Stimulated activated CD4-positive, alpha-beta T cell treated with anti-CD3 and anti-CD28 coated beads, Interleukin-1b, Interleukin-23, amount 100 ng/mL, for 1 hour (primary cell): ENCODE data around the gene RTN4IP1.
A peak's percentile ranks its signal among the peaks of the same experiment; 100 is the strongest.

ENCODE experiments used
- DNase-seq, 2 donors: peaks; one replicate each; pipeline ENCODE4 v3.0.0-alpha.2; 2020; ENCODE audit warnings: low read depth in 2 of 2

Gene RTN4IP1, protein sequence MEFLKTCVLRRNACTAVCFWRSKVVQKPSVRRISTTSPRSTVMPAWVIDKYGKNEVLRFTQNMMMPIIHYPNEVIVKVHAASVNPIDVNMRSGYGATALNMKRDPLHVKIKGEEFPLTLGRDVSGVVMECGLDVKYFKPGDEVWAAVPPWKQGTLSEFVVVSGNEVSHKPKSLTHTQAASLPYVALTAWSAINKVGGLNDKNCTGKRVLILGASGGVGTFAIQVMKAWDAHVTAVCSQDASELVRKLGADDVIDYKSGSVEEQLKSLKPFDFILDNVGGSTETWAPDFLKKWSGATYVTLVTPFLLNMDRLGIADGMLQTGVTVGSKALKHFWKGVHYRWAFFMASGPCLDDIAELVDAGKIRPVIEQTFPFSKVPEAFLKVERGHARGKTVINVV

DNA sequence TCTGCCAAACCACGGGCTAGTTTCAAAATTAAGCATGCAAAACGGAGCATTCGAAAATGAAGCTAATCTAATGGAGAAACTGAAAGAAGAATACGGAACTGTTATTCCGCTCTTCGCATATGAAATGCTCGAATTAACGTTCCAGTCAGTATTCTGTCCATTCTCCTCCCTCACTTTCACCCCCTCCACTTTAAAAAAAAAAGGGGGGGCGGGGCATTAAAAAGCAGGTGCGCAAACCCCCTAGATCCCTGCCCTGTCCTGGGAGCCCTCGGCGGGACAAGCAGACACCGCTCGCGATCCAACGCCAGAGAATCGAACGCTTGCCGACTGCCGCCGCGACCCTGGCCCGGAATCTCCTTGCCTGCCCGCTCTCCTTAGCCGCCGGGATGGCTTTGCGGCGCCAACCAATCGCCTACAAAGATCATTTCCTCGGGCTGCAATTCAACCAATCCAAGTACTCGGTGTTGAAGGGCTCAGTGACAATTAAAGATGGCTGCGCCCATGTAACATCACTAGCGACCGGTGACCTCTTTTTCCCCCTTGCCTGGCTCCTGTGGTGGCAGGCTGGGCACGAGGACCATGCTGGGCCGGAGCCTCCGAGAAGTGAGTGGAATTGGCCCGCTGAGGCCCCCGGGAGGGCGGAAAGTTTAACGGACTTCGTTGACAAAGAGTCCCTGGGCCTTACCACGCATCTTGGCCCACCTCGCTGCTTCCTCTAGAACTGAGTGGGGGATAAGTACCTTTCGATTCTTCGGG is at the start of gene RTN4IP1, which contains the start of gene QRSL1:
TSS of gene RTN4IP1 (minus strand) at position 396 of the 756 bp plus-strand sequence. CDS start 477 bp downstream, outside the sequence.
TSS of gene QRSL1 (plus strand) at position 476 of the 756 bp plus-strand sequence. CDS start at position 580, 104 bp downstream.
- DNase-seq = peak; percentile 52 to 55

DNA sequence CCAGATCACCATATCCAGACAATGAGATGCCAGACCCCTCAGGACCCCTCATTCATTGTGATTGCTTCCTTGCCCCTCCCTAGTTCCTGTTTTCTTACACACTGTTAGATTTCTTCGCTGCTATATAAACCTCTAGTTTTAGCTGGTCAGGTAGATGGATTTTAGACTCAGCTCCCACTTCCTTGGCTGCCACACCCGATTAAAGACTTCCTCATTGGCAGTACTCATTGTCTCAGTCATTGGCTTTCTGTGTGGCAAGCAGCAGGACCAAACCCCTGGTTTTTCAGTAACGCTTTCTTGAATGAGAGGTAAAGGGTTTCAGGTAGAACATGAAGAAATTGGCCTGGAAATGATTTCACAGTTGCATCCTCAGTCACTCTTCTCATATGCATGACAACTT is 48.0 kb upstream of the RTN4IP1 start:
- no peak for DNase-seq

DNA sequence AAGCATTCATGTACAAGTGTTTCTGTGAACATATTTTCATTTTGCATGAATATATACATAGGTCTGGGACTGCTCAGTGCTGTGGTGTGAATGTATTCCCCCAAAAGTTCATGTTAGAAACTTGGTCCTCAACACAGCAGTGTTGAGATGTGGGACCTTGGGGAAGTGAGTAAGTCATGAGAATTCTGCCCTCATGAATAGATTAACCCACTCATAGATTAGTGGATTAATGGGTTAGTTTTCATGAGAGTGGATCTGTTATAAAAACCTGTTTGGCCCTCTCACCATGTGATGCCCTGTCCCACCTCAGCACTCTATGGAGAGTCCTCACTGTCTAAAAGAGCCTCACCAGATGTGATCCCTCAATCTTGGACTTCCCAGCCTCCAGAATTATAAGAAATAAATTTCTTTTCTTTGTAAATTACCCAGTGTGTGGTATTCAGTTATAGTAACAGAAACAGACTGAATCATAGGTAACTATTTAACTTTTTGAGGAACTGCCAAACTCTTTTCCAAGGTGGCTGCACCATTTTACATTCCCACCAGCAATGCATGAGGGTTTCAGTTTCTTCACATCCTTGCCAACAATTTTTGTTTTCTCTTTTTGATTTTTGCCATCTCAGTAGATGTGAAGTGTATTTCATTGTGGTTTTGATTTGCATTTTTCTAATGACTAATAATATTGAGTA is 45.4 kb upstream of the RTN4IP1 start:
- DNase-seq = no peak

DNA sequence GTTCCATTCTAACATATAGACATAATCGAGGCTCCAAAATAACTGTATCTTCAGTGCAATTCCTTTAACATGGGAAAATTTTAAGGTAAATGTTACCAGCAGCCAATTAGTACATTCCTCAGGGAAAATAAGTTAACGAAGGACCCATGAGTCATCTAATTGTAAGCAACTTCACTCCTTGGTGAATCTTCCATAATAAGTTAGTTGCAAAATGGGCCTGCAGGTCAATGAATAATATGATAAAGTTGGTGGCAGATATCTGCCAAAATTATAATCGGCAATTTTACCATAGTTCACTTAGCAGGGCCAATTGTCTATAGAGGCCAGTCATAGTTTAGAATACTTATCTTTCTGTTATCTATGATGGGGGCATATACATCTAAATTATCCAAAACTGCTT is 42.4 kb upstream of the RTN4IP1 start:
- DNase-seq = no peak

DNA sequence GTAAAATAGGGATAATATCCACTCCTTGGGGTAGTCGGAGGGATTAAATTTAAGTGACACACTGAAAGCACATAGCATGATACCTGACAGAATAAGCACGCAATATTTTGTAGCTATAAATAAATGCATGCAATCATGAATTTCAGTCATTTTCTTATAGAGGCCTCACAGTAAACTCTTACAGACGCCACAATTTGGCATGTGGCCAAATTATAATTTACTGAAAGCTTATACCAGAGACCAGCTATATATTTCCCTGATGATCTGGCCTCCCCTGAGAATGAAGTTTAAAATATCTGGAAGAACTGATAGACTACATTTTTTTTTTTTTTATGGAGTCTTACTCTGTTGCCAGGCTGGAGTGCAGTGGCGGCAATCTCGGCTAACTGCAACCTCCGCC is 40.9 kb upstream of the RTN4IP1 start:
- no peak for DNase-seq

DNA sequence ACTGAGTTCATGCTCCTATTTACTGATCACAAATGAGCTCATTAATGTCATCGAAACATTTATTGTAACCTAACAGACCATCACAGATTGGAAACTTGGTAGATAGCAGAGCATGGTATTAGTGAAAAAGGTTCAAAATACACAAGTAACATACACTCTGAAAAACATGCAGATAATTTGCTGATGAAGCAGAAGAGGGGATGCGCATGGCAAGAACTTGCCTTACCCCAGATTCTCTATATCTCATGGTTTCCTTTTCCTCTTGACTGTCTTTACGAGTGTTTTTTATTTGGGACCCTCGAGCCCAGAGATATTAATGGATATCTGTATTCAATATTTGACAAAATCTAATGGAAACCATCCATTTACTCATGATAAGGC is 37.7 kb upstream of the RTN4IP1 start:
- DNase-seq = no peak

DNA sequence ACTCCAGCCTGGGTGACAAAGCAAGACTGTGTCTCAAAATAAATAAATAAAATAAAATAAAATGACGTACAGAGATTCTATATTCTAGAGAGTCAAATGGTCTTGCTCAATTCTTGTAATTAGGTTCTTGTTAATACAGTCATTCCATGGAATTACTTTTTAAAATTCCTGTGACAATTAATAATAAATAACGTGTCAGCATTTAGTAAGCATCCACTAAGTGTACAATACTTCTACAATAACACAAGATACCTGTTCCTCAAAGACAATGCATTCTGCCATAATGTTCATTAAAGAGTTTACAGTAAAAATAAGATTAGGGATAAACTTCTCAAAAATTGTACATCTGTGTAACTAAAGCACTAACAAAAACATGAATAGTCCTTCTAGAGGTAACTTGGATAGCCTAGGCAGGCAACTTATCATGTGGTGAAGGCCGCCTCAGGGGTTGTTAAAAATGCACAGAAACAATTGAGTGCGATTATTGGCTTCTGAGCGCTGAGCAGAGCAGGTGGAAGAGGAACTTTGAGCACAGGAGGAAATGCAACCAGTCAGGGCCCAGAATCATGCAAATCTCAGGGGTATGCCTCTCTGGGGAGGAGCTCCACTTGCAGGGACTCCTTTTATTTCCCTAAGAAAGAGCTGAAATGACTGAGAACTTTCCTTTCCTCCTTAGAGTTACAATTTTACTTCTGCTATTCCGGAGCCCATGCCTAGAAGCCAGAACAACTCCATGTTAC is 37.2 kb upstream of the RTN4IP1 start:
- DNase-seq = no peak

DNA sequence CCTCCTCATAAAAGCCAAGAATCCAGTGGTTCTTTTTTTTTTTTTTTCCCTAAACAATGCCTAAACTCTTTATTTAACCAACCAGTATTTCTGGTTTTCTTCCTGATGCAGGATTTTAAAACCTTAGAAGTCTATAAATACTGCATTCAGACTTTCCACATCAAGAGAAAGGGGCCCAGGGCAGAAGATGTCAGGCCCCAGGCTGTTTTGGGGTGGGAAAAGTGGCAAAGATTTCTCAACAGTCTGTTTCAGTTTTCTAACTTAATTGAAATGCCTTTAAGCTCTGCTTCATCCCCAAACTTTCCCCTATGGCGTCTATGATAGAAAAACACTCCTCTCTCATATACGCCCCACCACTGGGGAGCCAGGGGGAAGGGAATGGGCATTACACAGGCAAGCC is 33.2 kb upstream of the RTN4IP1 start:
- DNase-seq = no peak

DNA sequence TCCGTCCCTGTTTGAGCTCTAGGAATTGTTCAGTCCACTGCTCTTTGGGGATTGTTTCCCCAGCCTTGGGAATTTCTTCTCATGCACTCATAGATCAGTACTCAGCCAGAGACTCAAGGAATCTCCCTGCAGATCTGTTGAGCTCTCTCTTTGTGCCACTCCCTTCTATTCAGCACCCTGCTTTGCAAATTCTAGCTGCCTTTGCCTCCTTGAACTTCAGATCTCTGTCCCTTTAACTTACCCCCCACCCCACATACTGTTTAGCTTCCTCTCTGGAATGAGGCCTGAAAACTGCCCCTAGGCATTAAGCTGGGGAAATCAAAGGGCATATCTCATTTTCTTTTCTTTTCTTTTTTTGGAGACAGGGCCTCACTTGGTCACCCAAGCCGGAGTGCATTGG is 30.6 kb upstream of the RTN4IP1 start:
- DNase-seq = no peak

DNA sequence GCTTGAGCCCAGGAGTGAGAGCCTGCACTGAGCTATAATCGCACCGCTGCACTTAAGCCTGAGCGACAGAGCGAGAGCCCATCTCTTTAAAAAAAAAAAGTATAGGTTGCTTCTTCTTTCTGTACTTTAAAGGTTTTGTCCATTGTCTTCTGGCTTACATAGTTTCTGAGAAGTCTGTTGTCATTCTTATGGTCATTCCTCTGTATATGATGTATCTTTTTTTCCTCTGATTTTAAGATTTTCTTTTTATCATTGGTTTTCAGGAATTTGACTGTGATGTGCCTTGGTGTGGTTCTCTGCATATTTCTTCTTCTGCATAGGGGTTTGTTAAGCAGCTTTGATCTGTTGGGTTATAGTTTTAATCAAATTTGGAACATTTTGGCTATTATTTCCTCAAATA is 29.2 kb upstream of the RTN4IP1 start:
- DNase-seq = no peak

DNA sequence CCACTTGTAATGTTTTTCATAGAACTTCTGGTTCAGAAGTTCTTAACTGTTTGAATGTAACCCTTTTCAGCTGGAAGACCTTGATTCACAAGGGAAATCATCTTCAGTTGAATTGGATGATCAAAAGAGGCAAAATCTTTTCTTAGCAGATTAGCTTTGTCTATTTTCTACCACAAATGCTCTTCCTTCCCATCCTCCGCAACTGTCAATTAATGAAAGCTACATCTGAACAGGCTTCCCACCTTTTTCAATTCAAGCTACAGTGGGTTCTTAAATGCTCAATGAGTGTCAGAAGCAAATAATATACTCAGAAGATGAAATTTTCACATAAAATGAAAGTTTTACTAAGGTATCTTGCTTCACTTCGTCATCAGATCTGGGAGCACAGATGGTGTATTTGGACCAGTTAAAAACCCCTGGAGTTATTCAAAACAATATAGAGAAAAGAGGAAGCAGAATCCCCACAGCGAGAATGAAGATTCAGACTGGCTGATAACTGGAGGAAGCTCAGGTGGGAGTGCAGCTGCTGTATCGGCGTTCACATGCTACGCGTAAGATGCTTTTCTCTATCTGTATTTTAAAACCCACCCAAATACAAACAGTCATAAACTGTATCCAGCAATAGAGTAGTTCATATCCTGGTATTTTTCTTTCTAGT is 19.5 kb upstream of the RTN4IP1 start:
- no peak for DNase-seq

DNA sequence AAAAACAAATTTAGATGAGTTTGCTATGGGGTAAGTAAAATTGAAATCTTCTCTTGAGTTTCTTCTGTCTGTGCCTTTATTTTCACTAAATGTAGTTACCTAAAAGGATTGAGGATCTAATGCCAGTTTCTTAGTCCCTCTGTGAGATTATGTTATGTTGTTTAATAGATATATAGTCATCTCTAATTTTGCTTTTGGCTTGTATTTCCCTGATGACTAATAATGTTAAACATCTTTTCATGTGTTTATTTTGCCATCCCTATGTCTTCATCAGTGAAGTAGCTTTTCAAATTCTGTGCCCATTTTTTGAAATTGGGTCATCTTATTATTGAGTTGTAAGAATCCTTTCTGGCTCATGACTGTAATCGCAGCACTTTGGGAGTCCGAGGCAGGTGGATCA is 13.8 kb upstream of the RTN4IP1 start:
- DNase-seq = no peak

DNA sequence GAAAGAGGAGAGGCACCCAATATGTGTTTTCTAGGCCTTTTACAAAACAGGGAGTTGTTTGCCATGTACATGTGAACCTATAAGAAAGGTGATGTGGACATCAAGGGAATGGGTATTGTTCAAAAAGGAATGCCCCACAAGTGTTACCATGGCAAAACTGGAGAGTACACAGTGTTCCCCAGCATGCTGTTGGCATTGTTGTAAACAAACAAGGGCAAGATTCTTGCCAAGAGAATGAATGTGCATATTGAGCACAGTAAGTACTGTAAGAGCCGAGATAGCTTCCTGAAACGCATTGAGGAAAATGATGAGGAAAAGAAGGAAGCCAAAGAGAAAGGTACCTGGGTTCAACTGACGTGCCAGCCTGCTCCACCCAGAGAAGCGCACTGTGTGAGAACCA is 13.2 kb upstream of the RTN4IP1 start:
- DNase-seq = no peak

DNA sequence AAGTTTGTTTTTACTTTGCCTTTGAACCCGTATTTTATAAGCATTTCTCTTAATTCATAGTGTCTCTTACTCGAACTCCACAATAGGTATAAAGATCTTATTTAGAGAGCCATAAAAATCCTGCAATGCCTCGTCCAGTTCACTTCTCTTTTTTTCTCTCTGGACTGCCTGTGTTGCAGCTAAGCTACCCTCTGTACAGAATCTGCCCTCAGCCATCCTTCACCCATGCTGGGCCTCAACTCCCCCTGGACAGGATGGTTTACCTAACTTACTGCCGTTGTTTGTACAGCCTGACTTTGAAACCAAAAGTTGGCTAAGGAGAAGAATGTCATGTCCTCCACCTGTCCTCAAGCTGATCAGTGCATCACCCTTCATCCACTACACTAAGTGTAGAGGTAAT is 10.5 kb upstream of the RTN4IP1 start:
- no peak for DNase-seq

DNA sequence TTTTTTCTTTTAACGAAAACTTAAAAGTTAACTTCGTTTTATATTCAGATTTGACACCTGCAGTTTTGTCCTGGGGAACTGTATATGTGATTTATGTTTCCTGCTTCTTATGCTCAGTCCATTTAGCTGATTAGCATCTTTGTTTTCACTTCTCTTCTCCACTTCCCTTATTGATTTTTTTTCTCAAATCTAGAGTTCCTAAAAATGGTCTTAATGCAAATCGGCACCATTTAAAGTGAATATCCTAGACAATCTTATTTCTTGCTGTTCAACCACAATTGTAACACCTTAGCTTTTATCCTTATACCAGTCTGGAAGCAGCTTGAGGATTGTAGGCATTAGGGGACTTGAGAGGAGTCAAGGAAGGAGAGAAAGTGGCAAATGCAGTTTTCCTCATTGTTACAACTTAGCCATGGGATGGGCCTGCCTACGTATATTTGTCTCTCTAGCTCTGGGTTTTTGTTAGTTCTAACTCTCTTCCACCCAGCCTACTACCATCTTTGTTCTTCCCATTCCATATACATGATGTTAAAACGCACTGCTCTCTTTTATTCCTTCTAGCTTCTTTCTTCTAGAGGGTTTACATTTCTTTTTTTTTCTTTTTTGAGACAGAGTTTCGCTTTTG is 8.5 kb upstream of the RTN4IP1 start:
- DNase-seq = no peak

DNA sequence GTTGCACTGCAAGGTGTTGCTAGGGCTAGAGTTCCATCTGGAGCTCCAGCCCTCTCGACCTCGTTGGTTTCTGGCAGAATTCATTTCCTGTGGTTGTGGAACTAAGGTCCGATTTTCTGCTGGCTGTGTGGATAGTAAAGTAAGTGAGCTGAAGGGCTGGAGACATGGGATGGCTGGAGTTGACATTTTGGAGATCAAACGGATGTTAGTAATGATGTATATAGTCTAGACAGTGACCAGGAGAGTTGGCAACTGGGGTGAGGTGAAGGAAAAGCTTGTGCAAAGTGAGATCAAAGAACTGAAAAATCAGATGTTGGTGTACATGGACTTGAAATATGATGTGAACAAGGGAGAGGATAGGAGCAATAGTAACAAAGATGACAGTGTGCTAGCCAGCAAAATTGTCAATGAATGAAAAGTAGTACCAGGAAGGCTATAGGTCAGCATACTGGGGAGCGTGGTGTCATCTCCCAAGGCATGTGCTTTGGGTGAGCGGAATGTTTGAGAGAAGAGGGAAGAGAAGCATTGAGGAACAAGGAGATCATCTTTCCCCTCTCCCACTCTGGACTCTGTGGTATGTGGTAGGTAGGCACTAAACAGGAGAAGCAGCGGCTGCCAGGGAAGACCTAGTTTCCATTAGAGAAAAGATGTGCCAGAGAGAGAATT is 7.9 kb upstream of the RTN4IP1 start:
- DNase-seq = no peak

DNA sequence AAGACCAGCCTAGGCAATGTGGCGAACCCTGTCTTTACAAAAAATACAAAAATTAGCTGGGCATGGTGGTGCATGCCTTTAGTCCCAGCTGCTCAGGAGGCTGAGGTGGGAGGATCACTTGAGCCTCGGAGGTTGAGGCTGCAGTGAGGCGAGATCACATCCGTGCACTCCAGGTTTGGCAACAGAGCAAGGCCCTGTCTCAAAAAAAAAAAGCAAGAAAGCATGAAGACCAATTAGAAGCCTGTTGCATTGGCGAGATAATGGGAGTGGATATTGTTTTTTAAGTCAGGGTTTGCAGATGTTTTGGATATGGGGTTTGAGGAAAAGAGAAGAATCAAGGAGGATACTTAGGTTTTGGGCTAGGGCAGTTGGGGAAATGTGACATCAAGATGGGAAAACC is 5.3 kb upstream of the RTN4IP1 start:
- no peak for DNase-seq

DNA sequence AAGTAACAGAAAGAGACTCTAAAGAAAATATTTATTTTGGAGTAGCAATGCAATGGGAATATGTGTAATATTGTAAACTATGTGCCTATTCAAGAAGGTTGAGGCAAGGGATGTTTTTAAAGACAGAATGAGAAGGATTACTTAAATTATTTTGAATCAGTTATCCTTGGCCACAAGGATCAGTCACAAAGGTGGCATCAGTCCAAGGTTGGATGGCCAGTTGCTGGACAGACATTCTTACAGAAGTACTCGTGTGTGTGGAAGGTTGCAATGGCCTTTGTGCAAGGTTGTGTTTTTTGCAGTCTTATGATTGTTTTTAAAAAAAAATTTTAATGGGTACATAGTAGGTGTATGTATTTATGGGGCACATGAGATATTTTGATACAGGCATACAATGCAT is 2.0 kb upstream of the RTN4IP1 start:
- no peak for DNase-seq

DNA sequence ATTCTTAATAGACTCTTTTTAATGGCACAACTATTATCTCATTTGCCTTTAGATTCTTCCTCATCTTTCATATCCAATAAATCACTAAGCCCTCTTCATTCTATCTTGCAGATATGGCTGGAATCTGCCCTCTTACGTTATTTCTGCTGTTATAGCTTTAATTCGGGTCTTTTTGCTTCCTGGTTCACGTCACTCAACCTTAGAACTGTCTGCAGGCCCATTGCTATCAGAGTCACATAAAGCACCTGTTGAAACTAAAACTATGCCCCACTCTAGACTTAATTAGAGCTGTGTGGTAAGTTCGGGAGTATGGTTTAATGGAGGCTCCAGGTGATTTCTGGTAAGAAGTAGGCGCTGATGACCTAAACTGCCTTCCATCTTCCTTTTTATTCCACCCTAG is 1.1 kb upstream of the RTN4IP1 start:
- DNase-seq = no peak

DNA sequence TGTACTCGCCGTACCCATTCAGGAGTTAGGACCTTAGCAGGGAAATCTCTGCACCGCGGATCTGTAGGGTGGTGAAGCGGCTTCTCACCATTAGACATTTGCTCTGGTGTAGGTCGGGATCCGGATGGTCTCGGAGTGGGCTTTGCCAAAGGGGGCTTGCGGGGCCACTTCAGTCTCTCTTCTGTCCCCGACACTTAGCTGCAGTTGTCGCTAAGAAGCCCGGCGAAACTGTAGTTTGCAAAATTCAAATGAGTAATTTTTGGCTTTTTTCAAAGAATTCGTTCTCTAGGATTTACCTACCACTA is 513 bp upstream of the RTN4IP1 start:
- no peak for DNase-seq
